HepG2 (cell line): Measurements from ENCODE around the gene SLC16A11. TPM values are rescaled to one million over a fixed set of nuclear protein-coding genes. Genes with fewer than 3 reads are reported as not detected.

Source experiments
- ATAC-seq: fragments of 200-7000 bp; cut with Tn5 transposase; 3 replicates; pipeline ENCODE4 v1.9.1; 2020; ENCODE audit warnings: mild to moderate bottlenecking, moderate library complexity
- BruUV-seq: library from RNA; stranded (reverse); fragments of 400-500 nt; replicated peaks from 2 replicates; lab custom pipeline; 2021; lab: Mats Ljungman, UMichigan
- CTCF ChIA-PET: fragments of 300-600 bp; formaldehyde crosslinking; extraction: SDS; loops from one replicate; lab custom pipeline; 2021; ENCODE audit warnings: low total read pairs, inconsistent platforms, low intra/inter-chr PET ratio; lab: Yijun Ruan, JAX
- POLR2A ChIA-PET: fragments of 350-600 bp; sonication (Branson Sonifier 250); formaldehyde crosslinking; loops from one replicate; lab custom pipeline; 2020; ENCODE audit warnings: antibody characterized with exemption, inconsistent platforms; lab: Yijun Ruan, JAX
- DNase-seq: peaks from one replicate; pipeline ENCODE4 v3.0.0-alpha.2; 2015; ENCODE audit warnings: low spot score
- FAIRE-seq: peaks from 3 replicates; lab custom pipeline; 2011; peaks lifted over from hg19 to GRCh38; lab: Jason Lieb, UNC
- H2AFZ ChIP-seq: one replicate; pipeline ENCODE4 v1.6.1; 2011; ENCODE audit warnings: low read length, inconsistent platforms
- H3K27ac ChIP-seq: fragments of 300-600 bp; 3 replicates; pipeline ENCODE4 v1.8.0; 2011; ENCODE audit warnings: mixed run types, mild to moderate bottlenecking, mixed read lengths, low read length, inconsistent platforms; ENCODE audit not compliant: insufficient read depth; ENCODE audit errors: extremely low read length
- H3K27me3 ChIP-seq, 2 experiments: fragments of 200-600 bp in 1 of 2; 2 replicates in 1 of 2; 3 replicates in 1 of 2; pipeline versions ENCODE4 v1.6.0 to v1.8.0; 2011; ENCODE audit warnings: low read length in 2 of 2, mild to moderate bottlenecking in 2 of 2, moderate library complexity in 2 of 2, inconsistent platforms in 1 of 2; ENCODE audit not compliant: insufficient read depth in 2 of 2, control insufficient read depth in 1 of 2
- H3K36me3 ChIP-seq, 2 experiments: fragments of 200-600 bp in 1 of 2; replicated peaks in 1 of 2; 2 replicates in 1 of 2; 3 replicates in 1 of 2; pipeline versions ENCODE4 v1.5.1 to v1.8.0; 2011; ENCODE audit warnings: low read length in 2 of 2, inconsistent platforms in 1 of 2; ENCODE audit not compliant: insufficient read depth in 2 of 2, control insufficient read depth in 1 of 2
- H3K4me1 ChIP-seq: 2 replicates; pipeline ENCODE4 v1.5.1; 2012; ENCODE audit warnings: low read length, inconsistent platforms; ENCODE audit not compliant: insufficient read depth
- H3K4me2 ChIP-seq: 2 replicates; pipeline ENCODE4 v1.6.0; 2011; ENCODE audit warnings: low read depth, low read length, inconsistent platforms
- H3K4me3 ChIP-seq, 3 experiments: fragments of 200-600 bp in 1 of 3; sonication (generic), shearing (Covaris generic) in 1 of 3; replicated peaks in 1 of 3; 2 replicates each; pipeline ENCODE4 v1.5.1; 2011 to 2016; ENCODE audit warnings: low read length in 3 of 3, inconsistent platforms in 2 of 3, low read depth in 2 of 3, mild to moderate bottlenecking in 2 of 3, control low read depth in 1 of 3, mixed read lengths in 1 of 3; ENCODE audit not compliant: insufficient read depth in 1 of 3
- H3K79me2 ChIP-seq: one replicate; pipeline ENCODE4 v1.6.1; 2011; ENCODE audit warnings: low read length, inconsistent platforms; ENCODE audit not compliant: insufficient read depth
- H3K9ac ChIP-seq: 2 replicates; pipeline ENCODE4 v1.6.0; 2011; ENCODE audit warnings: mild to moderate bottlenecking, low read depth, low read length, inconsistent platforms; ENCODE audit not compliant: insufficient read depth
- H3K9me3 ChIP-seq: 2 replicates; pipeline ENCODE4 v1.5.1; 2012; ENCODE audit warnings: mild to moderate bottlenecking, low read length
- H4K20me1 ChIP-seq: 2 replicates; pipeline ENCODE4 v1.6.0; 2011; ENCODE audit warnings: inconsistent platforms, mild to moderate bottlenecking, low read length, moderate library complexity; ENCODE audit not compliant: insufficient read depth
- ASH2L ChIP-seq: fragments of 300-600, 200-600 bp; sonication (generic); IDR thresholded peaks from 2 replicates; pipeline ENCODE4 v1.7.0; 2017; ENCODE audit warnings: low read depth, mild to moderate bottlenecking, moderate library complexity, mixed read lengths, low read length; ENCODE audit not compliant: insufficient read length
- CBFB ChIP-seq: sonication (generic); formaldehyde crosslinking; IDR thresholded peaks from 2 replicates; pipeline ENCODE4 v1.4.0; 2020; ENCODE audit warnings: missing genetic modification reagents
- FOXP1 ChIP-seq, 2 experiments: fragments of 450-650 bp in 1 of 2; IDR thresholded peaks; 2 replicates each; pipeline ENCODE4 v1.6.1; 2017 to 2018; ENCODE audit warnings: antibody characterized with exemption in 1 of 2
- GPN1 ChIP-seq: sonication (generic); formaldehyde crosslinking; IDR thresholded peaks from 2 replicates; pipeline ENCODE4 v1.5.1; 2020; ENCODE audit warnings: missing genetic modification reagents, borderline replicate concordance
- IRF9 ChIP-seq: sonication (generic); formaldehyde crosslinking; IDR thresholded peaks from 2 replicates; pipeline ENCODE4 v1.8.0; 2022; ENCODE audit warnings: missing genetic modification reagents, mild to moderate bottlenecking, borderline replicate concordance
- JUND ChIP-seq: sonication (generic); formaldehyde crosslinking; IDR thresholded peaks from 2 replicates; pipeline ENCODE4 v1.8.0; 2022; ENCODE audit warnings: mild to moderate bottlenecking, missing genetic modification reagents
- KLF15 ChIP-seq: sonication (generic); formaldehyde crosslinking; IDR thresholded peaks from 2 replicates; pipeline ENCODE4 v1.8.1; 2023; ENCODE audit warnings: borderline replicate concordance, mild to moderate bottlenecking, inconsistent platforms, missing genetic modification reagents, mixed read lengths
- MED1 ChIP-seq: sonication (generic); formaldehyde crosslinking; IDR thresholded peaks from 2 replicates; pipeline ENCODE4 v1.4.0; 2020; ENCODE audit warnings: missing genetic modification reagents
- MLXIP ChIP-seq: sonication (generic); formaldehyde crosslinking; IDR thresholded peaks from 2 replicates; pipeline ENCODE4 v1.9.0; 2021; ENCODE audit warnings: missing genetic modification reagents, borderline replicate concordance
- TBX3 ChIP-seq: fragments of 450-650 bp; IDR thresholded peaks from 2 replicates; pipeline ENCODE4 v1.6.1; 2017; ENCODE audit warnings: antibody characterized with exemption, mild to moderate bottlenecking, inconsistent platforms, borderline replicate concordance
- ZBTB8A ChIP-seq: sonication (generic); formaldehyde crosslinking; IDR thresholded peaks from 2 replicates; pipeline ENCODE4 v1.4.0; 2020; ENCODE audit warnings: mild to moderate bottlenecking, low read depth, missing genetic modification reagents, borderline replicate concordance
- ZMYM2 ChIP-seq: sonication (generic); formaldehyde crosslinking; IDR thresholded peaks from 2 replicates; pipeline ENCODE4 v1.8.0; 2022; ENCODE audit warnings: mild to moderate bottlenecking, missing genetic modification reagents
- ZNF234 ChIP-seq: sonication (generic); formaldehyde crosslinking; conservative IDR thresholded peaks from 2 replicates; pipeline ENCODE4 v1.5.1; 2020; ENCODE audit warnings: mild to moderate bottlenecking, missing genetic modification reagents
- ZNF503 ChIP-seq: sonication (generic); formaldehyde crosslinking; IDR thresholded peaks from 2 replicates; pipeline ENCODE4 v1.4.0; 2020; ENCODE audit warnings: missing genetic modification reagents
- ZNF800 ChIP-seq: sonication (generic); formaldehyde crosslinking; IDR thresholded peaks from 2 replicates; pipeline ENCODE4 v1.4.0; 2020; ENCODE audit warnings: missing genetic modification reagents
- WGBS: methylation state at CpG from one replicate; pipeline ENCODE4 v1.1.6; 2017; ENCODE audit warnings: low lambda C conversion rate; 5-methylcytosine and 5-hydroxymethylcytosine counted together
- in situ Hi-C: cut with HindIII; loops from 2 replicates; pipeline ENCODE4 v1.10.0; 2017; ENCODE audit warnings: low pct_unique_long_range_greater_than_20kb; ENCODE audit not compliant: extremely low pct_ligation_motif_present
- intact Hi-C: fragments of 100-400 bp; cut with micrococcal nuclease; formaldehyde crosslinking; loops from one replicate; pipeline ENCODE4 v1.10.0; 2022; ENCODE audit not compliant: unreplicated experiment
- polyA plus RNA-seq, 8 experiments: library from polyadenylated mRNA; depleted of rRNA in 3 of 8; stranded (reverse) in 7 of 8; unstranded in 1 of 8; fragments of >200 nt; fragmentation: Illumina TruSeq in 4 of 8; extraction: Trizol in 4 of 8; gene quantifications; 2 replicates each; pipeline versions ENCODE4 v1.2.1 to v1.2.3, GENCODE V29; 2011 to 2016; ENCODE audit warnings: low read depth in 4 of 8, missing spikeins in 1 of 8, mixed read lengths in 1 of 8; ENCODE audit not compliant: insufficient read depth in 1 of 8
- total RNA-seq, 5 experiments: library from RNA; depleted of rRNA; stranded (reverse); fragments of >200 nt; fragmentation: Illumina TruSeq; extraction: Trizol; gene quantifications; 2 replicates each; pipeline ENCODE4 v1.2.3, GENCODE V29; 2016; ENCODE audit warnings: low read depth in 1 of 5

Gene SLC16A11
- total and polyA plus RNA-seq, 2 of the 13 experiments (the other 11 are each of a cell fraction or from before 2014, with no cell fraction given): not detected

GRCh38 chr17:6998855-6999508 is 44.9 kb downstream of the SLC16A11 start:
- no peak overlapping the region for H3K27ac ChIP-seq
- no peak overlapping the region for H3K4me2 ChIP-seq
- FAIRE-seq: no peak
- WGBS: 85% methylated on average over 9 of the region's 11 CpGs
- no peaks in the 10 kb centered on the region for H3K27me3 ChIP-seq
- peaks cover 16 to 40% of the 10 kb centered on the region in 2 experiments; a peak in 4 of 5 replicates for H3K36me3 ChIP-seq
- BruUV-seq: no TSS peak
- intact Hi-C loops (no loop called here), in situ Hi-C loops (no loop called here)
- no peaks in the 10 kb centered on the region for H3K79me2 ChIP-seq
- TF ChIP-seq ZBTB8A (CRISPR knock-in tag) (no peak), ASH2L (no peak), IRF9 (no peak), TBX3 (no peak), KLF15 (CRISPR knock-in tag) (no peak), GPN1 (CRISPR knock-in tag) (no peak), ZNF503 (no peak), ZNF234 (CRISPR knock-in tag) (no peak), FOXP1 (IDR thresholded peaks at IDR 0.05) (no peak), FOXP1 (CRISPR knock-in tag; IDR thresholded peaks at IDR 0.05) (no peak), MED1 (CRISPR knock-in tag) (no peak), ZNF800 (CRISPR knock-in tag) (no peak), MLXIP (CRISPR knock-in tag) (no peak), ZMYM2 (CRISPR knock-in tag) (no peak), JUND (CRISPR knock-in tag) (no peak), CBFB (no peak)
- no peaks in the 10 kb centered on the region for H4K20me1 ChIP-seq
- H3K9ac ChIP-seq: no peak overlapping the region
- H3K4me1 ChIP-seq: no peaks in the 10 kb centered on the region
- ChIA-PET POLR2A (no interaction called here), CTCF (no interaction called here)
- H3K4me3 ChIP-seq: no peak overlapping the region
- no peaks in the 10 kb centered on the region for H3K9me3 ChIP-seq
- ATAC-seq: no peak
- DNase-seq: no peak
- H2AFZ ChIP-seq: no peak overlapping the region
